MM.1S (cell line): Measurements from ENCODE around the gene HOXB5.
A peak's percentile ranks its signal among the peaks of the same experiment; 100 is the strongest.

ENCODE experiments used
- DNase-seq: peaks from one replicate; pipeline ENCODE4 v3.0.0-alpha.2; 2015
- H2AFZ ChIP-seq: fragments of 300-600 bp; sonication (generic); 2 replicates; pipeline ENCODE4 v1.6.0; 2016; ENCODE audit warnings: antibody characterized with exemption, low read length
- H3F3A ChIP-seq: fragments of 300-600 bp; sonication (generic); 2 replicates; pipeline ENCODE4 v1.6.1; 2016; ENCODE audit warnings: mild to moderate bottlenecking, antibody characterized with exemption, low read length, moderate library complexity, mixed read lengths; ENCODE audit not compliant: insufficient read depth
- H3K27ac ChIP-seq: fragments of 300-600 bp; sonication (generic); 2 replicates; pipeline ENCODE4 v1.5.1; 2016; ENCODE audit warnings: mild to moderate bottlenecking, low read length
- H3K27me3 ChIP-seq: fragments of 300-600 bp; sonication (generic); replicated peaks from 2 replicates; pipeline ENCODE4 v1.6.0; 2016; ENCODE audit warnings: low read length; ENCODE audit not compliant: insufficient read depth
- H3K36me3 ChIP-seq: fragments of 300-600 bp; sonication (generic); replicated peaks from 2 replicates; pipeline ENCODE4 v1.6.1; 2016; ENCODE audit warnings: mild to moderate bottlenecking, low read length, mixed read lengths; ENCODE audit not compliant: insufficient read depth
- H3K4me1 ChIP-seq: fragments of 300-600 bp; sonication (generic); 2 replicates; pipeline ENCODE4 v1.6.1; 2016; ENCODE audit warnings: low read length, mixed read lengths
- H3K4me2 ChIP-seq: fragments of 300-600 bp; sonication (generic); 2 replicates; pipeline ENCODE4 v1.6.0; 2016; ENCODE audit warnings: low read depth, low read length
- H3K4me3 ChIP-seq: fragments of 300-600 bp; sonication (generic); 2 replicates; pipeline ENCODE4 v1.5.1; 2016; ENCODE audit warnings: low read length, mixed read lengths
- H3K79me2 ChIP-seq: fragments of 300-600 bp; sonication (generic); 2 replicates; pipeline ENCODE4 v1.6.1; 2016; ENCODE audit warnings: mixed run types, low read length, mixed read lengths
- H3K9ac ChIP-seq: fragments of 300-600 bp; sonication (generic); 2 replicates; pipeline ENCODE4 v1.6.1; 2016; ENCODE audit warnings: low read length, mixed read lengths
- H3K9me2 ChIP-seq: fragments of 300-600 bp; sonication (generic); replicated peaks from 2 replicates; pipeline ENCODE4 v1.6.1; 2016; ENCODE audit warnings: mild to moderate bottlenecking, low read length, mixed read lengths; ENCODE audit not compliant: insufficient read depth
- H3K9me3 ChIP-seq: fragments of 300-600 bp; sonication (generic); replicated peaks from 2 replicates; pipeline ENCODE4 v1.6.1; 2016; ENCODE audit warnings: mild to moderate bottlenecking, low read length, mixed read lengths; ENCODE audit not compliant: insufficient read depth
- H4K20me1 ChIP-seq: fragments of 300-600 bp; sonication (generic); 2 replicates; pipeline ENCODE4 v1.6.1; 2016; ENCODE audit warnings: mild to moderate bottlenecking, low read length, moderate library complexity, mixed read lengths; ENCODE audit not compliant: insufficient read depth
- EZH2 ChIP-seq: fragments of 300-600 bp; sonication (generic); optimal IDR thresholded peaks from 2 replicates; pipeline ENCODE3; 2017; ENCODE audit warnings: low read depth, mild to moderate bottlenecking, antibody characterized with exemption, low read length, mixed read lengths
- EZH2phosphoT487 ChIP-seq: fragments of 300-600 bp; sonication (generic); IDR thresholded peaks from 2 replicates; pipeline ENCODE4 v1.6.1; 2018; ENCODE audit warnings: antibody characterized with exemption, low read length
- TF ChIP-seq, protein P1 (sequence below): fragments of 300-600 bp; sonication (generic); IDR thresholded peaks from 2 replicates; pipeline ENCODE4 v1.5.1; 2016; ENCODE audit warnings: antibody characterized with exemption, low read length, mixed read lengths

Gene HOXB5

GRCh38 chr17:48587276-48588073 is 6.1 kb downstream of the HOXB5 start:
- no peak for TF ChIP-seq EZH2phosphoT487
- TF ChIP-seq, protein P1, sequence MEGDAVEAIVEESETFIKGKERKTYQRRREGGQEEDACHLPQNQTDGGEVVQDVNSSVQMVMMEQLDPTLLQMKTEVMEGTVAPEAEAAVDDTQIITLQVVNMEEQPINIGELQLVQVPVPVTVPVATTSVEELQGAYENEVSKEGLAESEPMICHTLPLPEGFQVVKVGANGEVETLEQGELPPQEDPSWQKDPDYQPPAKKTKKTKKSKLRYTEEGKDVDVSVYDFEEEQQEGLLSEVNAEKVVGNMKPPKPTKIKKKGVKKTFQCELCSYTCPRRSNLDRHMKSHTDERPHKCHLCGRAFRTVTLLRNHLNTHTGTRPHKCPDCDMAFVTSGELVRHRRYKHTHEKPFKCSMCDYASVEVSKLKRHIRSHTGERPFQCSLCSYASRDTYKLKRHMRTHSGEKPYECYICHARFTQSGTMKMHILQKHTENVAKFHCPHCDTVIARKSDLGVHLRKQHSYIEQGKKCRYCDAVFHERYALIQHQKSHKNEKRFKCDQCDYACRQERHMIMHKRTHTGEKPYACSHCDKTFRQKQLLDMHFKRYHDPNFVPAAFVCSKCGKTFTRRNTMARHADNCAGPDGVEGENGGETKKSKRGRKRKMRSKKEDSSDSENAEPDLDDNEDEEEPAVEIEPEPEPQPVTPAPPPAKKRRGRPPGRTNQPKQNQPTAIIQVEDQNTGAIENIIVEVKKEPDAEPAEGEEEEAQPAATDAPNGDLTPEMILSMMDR, result no peak
- no peaks in the 10 kb centered on the region for H3K36me3 ChIP-seq
- H4K20me1 ChIP-seq, result no peaks in the 10 kb centered on the region
- peaks cover 6% of the 10 kb centered on the region for H3K4me1 ChIP-seq
- H3K79me2 ChIP-seq, result no peaks in the 10 kb centered on the region
- H3K9me3 ChIP-seq, result no peaks in the 10 kb centered on the region
- no peak overlapping the region for H3K4me2 ChIP-seq
- no peak overlapping the region for H2AFZ ChIP-seq
- H3K9ac ChIP-seq, result no peak overlapping the region
- no peak for DNase-seq
- H3K27me3 ChIP-seq, result peaks cover 11% of the 10 kb centered on the region; the same call in 1 of the 2 replicates
- no peaks in the 10 kb centered on the region for H3F3A ChIP-seq
- H3K4me3 ChIP-seq, result no peak overlapping the region
- H3K27ac ChIP-seq, result no peak overlapping the region
- no peaks in the 10 kb centered on the region for H3K9me2 ChIP-seq

DNA sequence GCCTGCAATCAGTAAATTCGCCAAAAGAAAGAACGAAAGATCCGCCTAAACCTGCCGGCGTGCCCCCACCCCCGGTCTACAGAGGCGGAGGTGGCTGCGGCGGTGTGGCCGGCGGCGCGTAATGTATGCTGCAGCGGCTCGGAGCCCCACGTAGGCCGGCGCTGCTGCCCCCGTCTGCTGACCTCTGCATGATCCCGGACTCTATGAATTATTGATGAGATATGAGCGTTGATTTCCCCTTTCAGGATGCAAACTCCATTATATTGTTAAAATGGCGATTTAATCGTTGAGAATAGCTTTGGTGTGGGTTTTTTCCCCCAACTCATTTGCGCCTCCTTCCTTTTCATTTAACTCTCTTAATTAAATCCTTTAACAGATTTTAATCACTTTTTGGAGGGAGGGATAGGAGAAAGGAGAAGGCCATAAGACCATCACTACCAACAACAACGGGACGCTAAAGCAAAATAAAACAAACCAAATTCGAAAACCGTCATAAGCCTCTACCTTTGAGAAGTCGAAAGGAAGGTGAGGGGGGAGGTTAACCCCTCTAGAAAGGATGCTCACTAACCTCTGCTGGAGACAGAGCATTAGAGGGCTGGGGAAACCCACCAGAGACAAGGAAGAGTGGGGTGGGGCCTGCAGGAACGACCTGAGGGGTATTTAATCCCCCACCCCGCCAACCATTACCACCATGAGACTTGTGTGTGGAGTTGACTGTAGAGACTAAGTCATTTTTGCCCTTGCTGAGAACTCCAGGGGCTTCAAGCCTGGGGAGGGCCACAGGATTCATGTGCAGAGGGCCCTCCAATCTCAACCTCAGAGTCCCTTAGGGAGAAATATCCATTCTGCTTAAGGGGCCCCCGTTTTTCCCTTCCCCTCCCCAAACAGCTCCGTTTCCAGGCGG is 7.0 kb downstream of the HOXB5 start:
- DNase-seq, result peak; percentile 14
- Histone ChIP-seq H3K9me2 (no peaks in the 10 kb centered on the region), H3K27ac (no peak overlapping the region), H3F3A (no peaks in the 10 kb centered on the region), H4K20me1 (no peaks in the 10 kb centered on the region), H3K9me3 (no peaks in the 10 kb centered on the region), H3K36me3 (no peaks in the 10 kb centered on the region), H3K4me2 (peak overlapping the region; percentile 100; the same call in 1 of the 2 replicates), H3K9ac (peak overlapping the region; percentile 42; the same call in 1 of the 2 replicates), H3K4me1 (peaks cover 6% of the 10 kb centered on the region), H3K79me2 (no peaks in the 10 kb centered on the region), H3K27me3 (peaks cover 11% of the 10 kb centered on the region; the same call in 1 of the 2 replicates), H3K4me3 (peak overlapping the region; percentile 70), H2AFZ (peak overlapping the region; percentile 90)
- TF ChIP-seq, protein P1, result no peak
- no peak for TF ChIP-seq EZH2phosphoT487
- TF ChIP-seq EZH2, result no peak

- Histone ChIP-seq H3K9me3 (no peaks in the 10 kb centered on the region), H3K9me2 (no peaks in the 10 kb centered on the region), H3K79me2 (no peaks in the 10 kb centered on the region), H3K9ac (no peak overlapping the region), H3K4me2 (no peak overlapping the region), H3K36me3 (no peaks in the 10 kb centered on the region), H4K20me1 (no peaks in the 10 kb centered on the region), H3K27me3 (peaks cover 11% of the 10 kb centered on the region; the same call in 1 of the 2 replicates), H3K27ac (no peak overlapping the region), H3K4me1 (peaks cover 6% of the 10 kb centered on the region), H2AFZ (no peak overlapping the region), H3K4me3 (no peak overlapping the region), H3F3A (no peaks in the 10 kb centered on the region)
- TF ChIP-seq, protein P1, result no peak
- TF ChIP-seq EZH2phosphoT487, result no peak
- no peak for TF ChIP-seq EZH2
- no peak for DNase-seq
These were observed 9.3 kb downstream of the HOXB5 start for GRCh38 chr17:48584223-48584741.
